HepG2 (cell line): Measurements from ENCODE around the gene TMEM250. TPM values are rescaled to one million over a fixed set of nuclear protein-coding genes. Genes with fewer than 3 reads are reported as not detected.

Source experiments
- ATAC-seq: fragments of 200-7000 bp; cut with Tn5 transposase; 3 replicates; pipeline ENCODE4 v1.9.1; 2020; ENCODE audit warnings: mild to moderate bottlenecking, moderate library complexity
- BruUV-seq: library from RNA; stranded (reverse); fragments of 400-500 nt; replicated peaks from 2 replicates; lab custom pipeline; 2021; lab: Mats Ljungman, UMichigan
- CTCF ChIA-PET: fragments of 300-600 bp; formaldehyde crosslinking; extraction: SDS; loops from one replicate; lab custom pipeline; 2021; ENCODE audit warnings: low total read pairs, inconsistent platforms, low intra/inter-chr PET ratio; lab: Yijun Ruan, JAX
- POLR2A ChIA-PET: fragments of 350-600 bp; sonication (Branson Sonifier 250); formaldehyde crosslinking; loops from one replicate; lab custom pipeline; 2020; ENCODE audit warnings: antibody characterized with exemption, inconsistent platforms; lab: Yijun Ruan, JAX
- DNase-seq: peaks from one replicate; pipeline ENCODE4 v3.0.0-alpha.2; 2015; ENCODE audit warnings: low spot score
- FAIRE-seq: peaks from 3 replicates; lab custom pipeline; 2011; peaks lifted over from hg19 to GRCh38; lab: Jason Lieb, UNC
- H2AFZ ChIP-seq: one replicate; pipeline ENCODE4 v1.6.1; 2011; ENCODE audit warnings: low read length, inconsistent platforms
- H3K27ac ChIP-seq: fragments of 300-600 bp; 3 replicates; pipeline ENCODE4 v1.8.0; 2011; ENCODE audit warnings: mixed run types, mild to moderate bottlenecking, mixed read lengths, low read length, inconsistent platforms; ENCODE audit not compliant: insufficient read depth; ENCODE audit errors: extremely low read length
- H3K27me3 ChIP-seq, 2 experiments: fragments of 200-600 bp in 1 of 2; 2 replicates in 1 of 2; 3 replicates in 1 of 2; pipeline versions ENCODE4 v1.6.0 to v1.8.0; 2011; ENCODE audit warnings: low read length in 2 of 2, mild to moderate bottlenecking in 2 of 2, moderate library complexity in 2 of 2, inconsistent platforms in 1 of 2; ENCODE audit not compliant: insufficient read depth in 2 of 2, control insufficient read depth in 1 of 2
- H3K36me3 ChIP-seq, 2 experiments: fragments of 200-600 bp in 1 of 2; replicated peaks in 1 of 2; 2 replicates in 1 of 2; 3 replicates in 1 of 2; pipeline versions ENCODE4 v1.5.1 to v1.8.0; 2011; ENCODE audit warnings: low read length in 2 of 2, inconsistent platforms in 1 of 2; ENCODE audit not compliant: insufficient read depth in 2 of 2, control insufficient read depth in 1 of 2
- H3K4me1 ChIP-seq: 2 replicates; pipeline ENCODE4 v1.5.1; 2012; ENCODE audit warnings: low read length, inconsistent platforms; ENCODE audit not compliant: insufficient read depth
- H3K4me2 ChIP-seq: 2 replicates; pipeline ENCODE4 v1.6.0; 2011; ENCODE audit warnings: low read depth, low read length, inconsistent platforms
- H3K4me3 ChIP-seq, 3 experiments: fragments of 200-600 bp in 1 of 3; sonication (generic), shearing (Covaris generic) in 1 of 3; replicated peaks in 1 of 3; 2 replicates each; pipeline ENCODE4 v1.5.1; 2011 to 2016; ENCODE audit warnings: low read length in 3 of 3, inconsistent platforms in 2 of 3, low read depth in 2 of 3, mild to moderate bottlenecking in 2 of 3, control low read depth in 1 of 3, mixed read lengths in 1 of 3; ENCODE audit not compliant: insufficient read depth in 1 of 3
- H3K79me2 ChIP-seq: one replicate; pipeline ENCODE4 v1.6.1; 2011; ENCODE audit warnings: low read length, inconsistent platforms; ENCODE audit not compliant: insufficient read depth
- H3K9ac ChIP-seq: 2 replicates; pipeline ENCODE4 v1.6.0; 2011; ENCODE audit warnings: mild to moderate bottlenecking, low read depth, low read length, inconsistent platforms; ENCODE audit not compliant: insufficient read depth
- H3K9me3 ChIP-seq: 2 replicates; pipeline ENCODE4 v1.5.1; 2012; ENCODE audit warnings: mild to moderate bottlenecking, low read length
- H4K20me1 ChIP-seq: 2 replicates; pipeline ENCODE4 v1.6.0; 2011; ENCODE audit warnings: inconsistent platforms, mild to moderate bottlenecking, low read length, moderate library complexity; ENCODE audit not compliant: insufficient read depth
- ATF6 ChIP-seq: sonication (generic); formaldehyde crosslinking; conservative IDR thresholded peaks from 2 replicates; pipeline ENCODE4 v1.4.0; 2020; ENCODE audit warnings: missing genetic modification reagents
- EP300 ChIP-seq, 3 experiments: sonication (generic) in 1 of 3; formaldehyde crosslinking in 1 of 3; IDR thresholded peaks; 2 replicates each; pipeline versions ENCODE4 v1.5.1 to v1.6.1; 2011 to 2020; ENCODE audit warnings: low read depth in 2 of 3, low read length in 2 of 3, borderline replicate concordance in 1 of 3, improper control_type of control experiment in 1 of 3, mild to moderate bottlenecking in 1 of 3, missing genetic modification reagents in 1 of 3, moderate library complexity in 1 of 3
- JUNB ChIP-seq: sonication (generic); formaldehyde crosslinking; IDR thresholded peaks from 2 replicates; pipeline ENCODE4 v1.8.0; 2022; ENCODE audit warnings: missing genetic modification reagents, mild to moderate bottlenecking, borderline replicate concordance
- KDM2A ChIP-seq: sonication (generic); formaldehyde crosslinking; IDR thresholded peaks from 2 replicates; pipeline ENCODE4 v1.4.0; 2020; ENCODE audit warnings: low read depth, missing genetic modification reagents, borderline replicate concordance
- MYNN ChIP-seq: sonication (generic); formaldehyde crosslinking; IDR thresholded peaks from 2 replicates; pipeline ENCODE4 v1.4.0; 2020; ENCODE audit warnings: mild to moderate bottlenecking, low read depth, missing genetic modification reagents
- NFKB2 ChIP-seq: sonication (generic); formaldehyde crosslinking; IDR thresholded peaks from 2 replicates; pipeline ENCODE4 v1.4.0; 2020; ENCODE audit warnings: missing genetic modification reagents, borderline replicate concordance
- NFRKB ChIP-seq: fragments of 450-650 bp; IDR thresholded peaks from 2 replicates; pipeline ENCODE4 v1.6.1; 2017
- NR3C1 ChIP-seq: sonication (generic); formaldehyde crosslinking; IDR thresholded peaks from 2 replicates; pipeline ENCODE4 v1.4.0; 2020; ENCODE audit warnings: missing genetic modification reagents
- RFX1 ChIP-seq: fragments of 450-650 bp; IDR thresholded peaks from 2 replicates; pipeline ENCODE4 v1.6.1; 2017
- ZFY ChIP-seq: sonication (generic); formaldehyde crosslinking; IDR thresholded peaks from 2 replicates; pipeline ENCODE4 v1.4.0; 2020; ENCODE audit warnings: missing genetic modification reagents
- ZHX2 ChIP-seq, 2 experiments: sonication (generic) in 1 of 2; formaldehyde crosslinking in 1 of 2; IDR thresholded peaks; 2 replicates each; pipeline versions ENCODE4 v1.6.1 to v1.9.0; 2014 to 2022; ENCODE audit warnings: antibody characterized with exemption in 1 of 2, borderline replicate concordance in 1 of 2, inconsistent platforms in 1 of 2, low read depth in 1 of 2, missing genetic modification reagents in 1 of 2
- ZNF274 ChIP-seq: sonication (generic); formaldehyde crosslinking; IDR thresholded peaks from 2 replicates; pipeline ENCODE4 v1.5.1; 2020; ENCODE audit warnings: mild to moderate bottlenecking, missing genetic modification reagents
- ZNF772 ChIP-seq: sonication (generic); formaldehyde crosslinking; IDR thresholded peaks from 2 replicates; pipeline ENCODE4 v1.5.0; 2020; ENCODE audit warnings: mild to moderate bottlenecking, missing genetic modification reagents
- ZNF790 ChIP-seq: sonication (generic); formaldehyde crosslinking; IDR thresholded peaks from 2 replicates; pipeline ENCODE4 v1.8.0; 2022; ENCODE audit warnings: missing genetic modification reagents, mild to moderate bottlenecking, borderline replicate concordance
- ZNF879 ChIP-seq: sonication (generic); formaldehyde crosslinking; IDR thresholded peaks from 2 replicates; pipeline ENCODE4 v1.8.1; 2023; ENCODE audit warnings: missing genetic modification reagents
- WGBS: methylation state at CpG from one replicate; pipeline ENCODE4 v1.1.6; 2017; ENCODE audit warnings: low lambda C conversion rate; 5-methylcytosine and 5-hydroxymethylcytosine counted together
- in situ Hi-C: cut with HindIII; loops from 2 replicates; pipeline ENCODE4 v1.10.0; 2017; ENCODE audit warnings: low pct_unique_long_range_greater_than_20kb; ENCODE audit not compliant: extremely low pct_ligation_motif_present
- intact Hi-C: fragments of 100-400 bp; cut with micrococcal nuclease; formaldehyde crosslinking; loops from one replicate; pipeline ENCODE4 v1.10.0; 2022; ENCODE audit not compliant: unreplicated experiment
- polyA plus RNA-seq, 8 experiments: library from polyadenylated mRNA; depleted of rRNA in 3 of 8; stranded (reverse) in 7 of 8; unstranded in 1 of 8; fragments of >200 nt; fragmentation: Illumina TruSeq in 4 of 8; extraction: Trizol in 4 of 8; gene quantifications; 2 replicates each; pipeline versions ENCODE4 v1.2.1 to v1.2.3, GENCODE V29; 2011 to 2016; ENCODE audit warnings: low read depth in 4 of 8, missing spikeins in 1 of 8, mixed read lengths in 1 of 8; ENCODE audit not compliant: insufficient read depth in 1 of 8
- total RNA-seq, 5 experiments: library from RNA; depleted of rRNA; stranded (reverse); fragments of >200 nt; fragmentation: Illumina TruSeq; extraction: Trizol; gene quantifications; 2 replicates each; pipeline ENCODE4 v1.2.3, GENCODE V29; 2016; ENCODE audit warnings: low read depth in 1 of 5

TMEM250 gene
- total and polyA plus RNA-seq, 2 of the 13 experiments (the other 11 are each of a cell fraction or from before 2014, with no cell fraction given), result 5.5 to 13.9 TPM

GRCh38 chr9:136163248-136163850, 44.7 kb upstream of the TMEM250 start (continued):
- TF ChIP-seq EP300 (IDR thresholded peaks at IDR 0.05; ENCODE audit: low read depth in 2 of 2, low read length in 2 of 2), result no peak
- no peak for TF ChIP-seq EP300 (CRISPR knock-in tag; IDR thresholded peaks at IDR 0.05; ENCODE audit: borderline replicate concordance)
- no peak for TF ChIP-seq ZNF879 (CRISPR knock-in tag)
- TF ChIP-seq NFKB2 (CRISPR knock-in tag), result no peak
- no peak for TF ChIP-seq JUNB (CRISPR knock-in tag)
- TF ChIP-seq MYNN (CRISPR knock-in tag), result no peak
- no peak for TF ChIP-seq ZNF790
- TF ChIP-seq ATF6 (CRISPR knock-in tag), result no peak

GRCh38 chr9:136160995-136161610, 42.4 kb upstream of the TMEM250 start:
- FAIRE-seq, result no peak
- Histone ChIP-seq H3K4me3 (no peak overlapping the region), H3K4me2 (no peak overlapping the region), H3K27ac (no peak overlapping the region), H2AFZ (no peak overlapping the region), H3K9me3 (no peaks in the 10 kb centered on the region), H4K20me1 (no peaks in the 10 kb centered on the region), H3K79me2 (no peaks in the 10 kb centered on the region), H3K36me3 (no peaks in the 10 kb centered on the region), H3K4me1 (no peaks in the 10 kb centered on the region), H3K9ac (no peak overlapping the region), H3K27me3 (peaks cover 6 to 41% of the 10 kb centered on the region in 2 experiments; a peak in 4 of 5 replicates)
- no peak for ATAC-seq
- in situ Hi-C loops (no loop called here), intact Hi-C loops (no loop called here)
- DNase-seq, result no peak
- ChIA-PET CTCF (no interaction called here), POLR2A (interaction anchor here (1.1 kb wide), 1 partner anchor 8 kb away, joined by 3 read pairs; no protein-coding TSS in a partner anchor)
- WGBS, result 41% methylated on average over 8 of the region's 10 CpGs
- BruUV-seq, result no TSS peak
- TF ChIP-seq NFRKB (no peak), ZNF274 (no peak), NR3C1 (CRISPR knock-in tag) (no peak), ZNF772 (no peak), RFX1 (no peak), ZFY (no peak), KDM2A (CRISPR knock-in tag) (no peak), ZHX2 (IDR thresholded peaks at IDR 0.05; ENCODE audit: low read depth) (no peak), ZHX2 (CRISPR knock-in tag; IDR thresholded peaks at IDR 0.05; ENCODE audit: borderline replicate concordance) (no peak)
